Neural cell (in vitro differentiated cells): ENCODE results near the gene SMC4. TPM values are rescaled to one million over a fixed set of nuclear protein-coding genes. Genes with fewer than 3 reads are reported as not detected.

ENCODE experiments used
- H2AFZ ChIP-seq: fragments of 200-600, 300-800 bp; sonication (generic), shearing (Covaris generic); 2 replicates; pipeline ENCODE4 v1.6.0; 2014; ENCODE audit warnings: low read depth, mild to moderate bottlenecking, antibody characterized with exemption, low read length, moderate library complexity
- H3F3A ChIP-seq: fragments of 200-600 bp; shearing (Covaris generic); 2 replicates; pipeline ENCODE4 v1.6.1; 2016; ENCODE audit warnings: mild to moderate bottlenecking, moderate library complexity, mixed read lengths, antibody characterized with exemption, low read length; ENCODE audit not compliant: insufficient read depth, poor library complexity, severe bottlenecking
- H3K27ac ChIP-seq: fragments of 200-600, 300-800 bp; sonication (generic), shearing (Covaris generic); 2 replicates; pipeline ENCODE4 v1.5.1; 2014; ENCODE audit warnings: mild to moderate bottlenecking, low read length, moderate library complexity
- H3K27me3 ChIP-seq: fragments of 300-800, 200-600 bp; sonication (generic), shearing (Covaris generic); 2 replicates; pipeline ENCODE4 v1.6.0; 2014; ENCODE audit warnings: mild to moderate bottlenecking, low read depth, low read length, moderate library complexity; ENCODE audit not compliant: insufficient read depth
- H3K36me3 ChIP-seq: fragments of 300-800, 200-600 bp; sonication (generic), shearing (Covaris generic); 2 replicates; pipeline ENCODE4 v1.5.1; 2014; ENCODE audit warnings: mild to moderate bottlenecking, antibody characterized with exemption, low read length, moderate library complexity; ENCODE audit not compliant: insufficient read depth
- H3K4me2 ChIP-seq: fragments of 300-800, 200-600 bp; sonication (generic), shearing (Covaris generic); 2 replicates; pipeline ENCODE4 v1.6.0; 2014; ENCODE audit warnings: mild to moderate bottlenecking, low read length
- H3K4me3 ChIP-seq: fragments of 300-800, 200-600 bp; sonication (generic), shearing (Covaris generic); 2 replicates; pipeline ENCODE4 v1.5.1; 2014; ENCODE audit warnings: mild to moderate bottlenecking, low read length, moderate library complexity
- H3K79me2 ChIP-seq: fragments of 200-600 bp; shearing (Covaris generic); replicated peaks from 2 replicates; pipeline ENCODE4 v1.6.0; 2014; ENCODE audit warnings: mild to moderate bottlenecking, low read length, moderate library complexity; ENCODE audit not compliant: insufficient read depth
- H3K9ac ChIP-seq: fragments of 300-800, 200-600 bp; sonication (generic), shearing (Covaris generic); 2 replicates; pipeline ENCODE4 v1.6.1; 2016; ENCODE audit warnings: mild to moderate bottlenecking, low read length, mixed read lengths
- H3K9me2 ChIP-seq: fragments of 200-600 bp; shearing (Covaris generic); 2 replicates; pipeline ENCODE4 v1.6.1; 2016; ENCODE audit warnings: mild to moderate bottlenecking, low read length, mixed read lengths; ENCODE audit not compliant: insufficient read depth
- H3K9me3 ChIP-seq: fragments of 200-600, 300-800 bp; sonication (generic), shearing (Covaris generic); 2 replicates; pipeline ENCODE4 v1.6.1; 2016; ENCODE audit warnings: mild to moderate bottlenecking, mixed run types, low read length, moderate library complexity, mixed read lengths
- H4K20me1 ChIP-seq: fragments of 200-600 bp; shearing (Covaris generic); 2 replicates; pipeline ENCODE4 v1.6.1; 2016; ENCODE audit warnings: mild to moderate bottlenecking, mixed run types; ENCODE audit not compliant: insufficient read depth
- CTCF ChIP-seq: fragments of 450-650 bp; IDR thresholded peaks from 2 replicates; pipeline ENCODE4 v1.5.1; 2014; ENCODE audit warnings: antibody characterized with exemption, mild to moderate bottlenecking, moderate library complexity; ENCODE audit not compliant: poor library complexity, severe bottlenecking
- EP300 ChIP-seq: fragments of 450-650 bp; conservative IDR thresholded peaks from 2 replicates; pipeline ENCODE4 v1.6.1; 2014; ENCODE audit warnings: antibody characterized with exemption, mild to moderate bottlenecking, moderate library complexity; ENCODE audit not compliant: poor library complexity, severe bottlenecking
- EZH2 ChIP-seq: fragments of 200-600, 300-800 bp; shearing (Covaris generic), sonication (generic); IDR thresholded peaks from 2 replicates; pipeline ENCODE4 v1.6.1; 2014; ENCODE audit warnings: antibody characterized with exemption, low read length, borderline replicate concordance, mild to moderate bottlenecking; ENCODE audit not compliant: insufficient read depth, poor library complexity, severe bottlenecking
- MXI1 ChIP-seq: fragments of 450-650 bp; conservative IDR thresholded peaks from 2 replicates; pipeline ENCODE4 v1.6.1; 2014; ENCODE audit warnings: antibody characterized with exemption, mild to moderate bottlenecking; ENCODE audit not compliant: poor library complexity, severe bottlenecking
- POLR2AphosphoS5 ChIP-seq: IDR thresholded peaks from 2 replicates; pipeline ENCODE4 v1.6.1; 2012
- RAD21 ChIP-seq: fragments of 450-650 bp; conservative IDR thresholded peaks from 2 replicates; pipeline ENCODE4 v1.6.1; 2014; ENCODE audit warnings: antibody characterized with exemption, mild to moderate bottlenecking, moderate library complexity
- REST ChIP-seq: IDR thresholded peaks from 2 replicates; pipeline ENCODE4 v1.6.1; 2012; ENCODE audit warnings: borderline replicate concordance
- SMC3 ChIP-seq: fragments of 450-650 bp; conservative IDR thresholded peaks from 2 replicates; pipeline ENCODE4 v1.6.1; 2014; ENCODE audit warnings: antibody characterized with exemption, mild to moderate bottlenecking, moderate library complexity; ENCODE audit not compliant: poor library complexity
- TAF1 ChIP-seq: IDR thresholded peaks from 2 replicates; pipeline ENCODE4 v1.6.1; 2012; ENCODE audit warnings: low read depth
- polyA plus RNA-seq: library from polyadenylated mRNA; depleted of rRNA; stranded (reverse); fragments of >200 nt; gene quantifications from 2 replicates; pipeline ENCODE4 v1.2.3, GENCODE V29; 2014

Gene SMC4
- polyA plus RNA-seq, 1 donor from 2014 or later = 17.4 TPM

GRCh38 chr3:160376681-160377080 lies 22.8 kb upstream of the SMC4 start:
- Histone ChIP-seq H3K4me3 (no peak overlapping the region), H2AFZ (no peak overlapping the region), H3K27me3 (no peaks in the 10 kb centered on the region), H3K36me3 (no peaks in the 10 kb centered on the region), H3K4me2 (no peak overlapping the region), H3K27ac (no peak overlapping the region), H4K20me1 (no peaks in the 10 kb centered on the region), H3K9me3 (no peaks in the 10 kb centered on the region), H3K9me2 (no peaks in the 10 kb centered on the region), H3F3A (no peaks in the 10 kb centered on the region), H3K9ac (no peak overlapping the region), H3K79me2 (no peaks in the 10 kb centered on the region)
- TF ChIP-seq RAD21 (no peak), SMC3 (no peak), CTCF (no peak), EZH2 (no peak), EP300 (no peak), POLR2AphosphoS5 (no peak), REST (no peak), TAF1 (no peak)

GRCh38 chr3:160378331-160379109 lies 20.9 kb upstream of the SMC4 start:
- H3K27me3 ChIP-seq = no peaks in the 10 kb centered on the region
- no peaks in the 10 kb centered on the region for H3K79me2 ChIP-seq
- no peak overlapping the region for H3K4me2 ChIP-seq
- H2AFZ ChIP-seq = no peak overlapping the region
- H3K9ac ChIP-seq = no peak overlapping the region
- no peaks in the 10 kb centered on the region for H3F3A ChIP-seq
- no peaks in the 10 kb centered on the region for H4K20me1 ChIP-seq
- H3K4me3 ChIP-seq = no peak overlapping the region
- TF ChIP-seq RAD21 (no peak), TAF1 (no peak), EZH2 (no peak), MXI1 (no peak), POLR2AphosphoS5 (no peak), REST (no peak), EP300 (no peak)
- no peaks in the 10 kb centered on the region for H3K9me3 ChIP-seq
- no peaks in the 10 kb centered on the region for H3K9me2 ChIP-seq
- H3K36me3 ChIP-seq = no peaks in the 10 kb centered on the region
- no peak overlapping the region for H3K27ac ChIP-seq
